PC-3 (cell line): ENCODE data around the gene GYPC. TPM values are rescaled to one million over a fixed set of nuclear protein-coding genes. Genes with fewer than 3 reads are reported as not detected.

Source experiments
- ATAC-seq: fragments of 200-7000 bp; cut with Tn5 transposase; 2 replicates; pipeline ENCODE4 v1.9.1; 2020; ENCODE audit warnings: mild to moderate bottlenecking, moderate library complexity
- BruUV-seq: library from RNA; stranded (reverse); fragments of 400-500 nt; replicated peaks from 2 replicates; lab custom pipeline; 2021; lab: Mats Ljungman, UMichigan
- CTCF ChIA-PET: fragments of 300-600 bp; sonication (Branson Sonifier 250); formaldehyde crosslinking; loops from one replicate; lab custom pipeline; 2022; ENCODE audit warnings: antibody characterized with exemption; lab: Charles Lee
- POLR2A ChIA-PET: fragments of 300-600 bp; sonication (Branson Sonifier 250); formaldehyde crosslinking; loops from one replicate; lab custom pipeline; 2022; ENCODE audit warnings: antibody characterized with exemption; ENCODE audit not compliant: unreplicated experiment; lab: Charles Lee
- DNase-seq: peaks from one replicate; pipeline ENCODE4 v3.0.0-alpha.2; 2015
- H2AFZ ChIP-seq: fragments of 300-600 bp; sonication (generic); 2 replicates; pipeline ENCODE4 v1.6.0; 2016; ENCODE audit warnings: antibody characterized with exemption, low read length
- H3F3A ChIP-seq: fragments of 300-600 bp; sonication (generic); one replicate; pipeline ENCODE4 v1.6.0; 2017; ENCODE audit warnings: antibody characterized with exemption, low read length, control low read depth, mild to moderate bottlenecking; ENCODE audit not compliant: unreplicated experiment
- H3K27ac ChIP-seq: fragments of 300-600 bp; sonication (generic); 2 replicates; pipeline ENCODE4 v1.5.1; 2016; ENCODE audit warnings: mild to moderate bottlenecking, low read length
- H3K27me3 ChIP-seq: fragments of 300-600 bp; sonication (generic); 2 replicates; pipeline ENCODE4 v1.6.1; 2016; ENCODE audit warnings: low read length, mixed read lengths
- H3K36me3 ChIP-seq: fragments of 300-600 bp; sonication (generic); 2 replicates; pipeline ENCODE4 v1.6.1; 2016; ENCODE audit warnings: low read depth, mixed run types, low read length, mixed read lengths
- H3K4me1 ChIP-seq: fragments of 300-600 bp; sonication (generic); 2 replicates; pipeline ENCODE4 v1.5.1; 2016; ENCODE audit warnings: low read length; ENCODE audit not compliant: insufficient read depth
- H3K4me2 ChIP-seq: fragments of 300-600 bp; sonication (generic); 2 replicates; pipeline ENCODE4 v1.6.0; 2016; ENCODE audit warnings: low read length
- H3K4me3 ChIP-seq: fragments of 300-600 bp; sonication (generic); 2 replicates; pipeline ENCODE4 v1.5.1; 2016; ENCODE audit warnings: mild to moderate bottlenecking, low read length, mixed read lengths
- H3K79me2 ChIP-seq: fragments of 300-600 bp; sonication (generic); 2 replicates; pipeline ENCODE4 v1.6.1; 2017; ENCODE audit warnings: low read length, mixed read lengths
- H3K9ac ChIP-seq: fragments of 300-600 bp; sonication (generic); 2 replicates; pipeline ENCODE4 v1.6.0; 2016; ENCODE audit warnings: mild to moderate bottlenecking, low read length
- H3K9me2 ChIP-seq: fragments of 300-600 bp; sonication (generic); replicated peaks from 2 replicates; pipeline ENCODE4 v1.6.1; 2016; ENCODE audit warnings: mixed run types, low read length, mixed read lengths
- H3K9me3 ChIP-seq: fragments of 300-600 bp; sonication (generic); 2 replicates; pipeline ENCODE4 v1.6.1; 2016; ENCODE audit warnings: low read length, mixed read lengths
- H4K20me1 ChIP-seq: fragments of 300-600 bp; sonication (generic); 2 replicates; pipeline ENCODE4 v1.6.1; 2016; ENCODE audit warnings: low read length, mixed read lengths
- EZH2 ChIP-seq: fragments of 300-600 bp; sonication (generic); IDR thresholded peaks from one replicate; pipeline ENCODE4 v1.6.1; 2017; ENCODE audit warnings: antibody characterized with exemption, mild to moderate bottlenecking, low read length; ENCODE audit not compliant: unreplicated experiment
- EZH2phosphoT487 ChIP-seq: fragments of 300-600 bp; sonication (generic); IDR thresholded peaks from 2 replicates; pipeline ENCODE4 v1.6.1; 2018; ENCODE audit warnings: mild to moderate bottlenecking, antibody characterized with exemption, low read length, borderline replicate concordance
- intact Hi-C: fragments of 100-400 bp; cut with micrococcal nuclease; formaldehyde crosslinking; loops from 2 replicates; pipeline ENCODE4 v1.9.0; 2023
- total RNA-seq: library from RNA; depleted of rRNA; stranded (reverse); fragments of >200 nt; gene quantifications from 2 replicates; pipeline ENCODE4 v1.2.3, GENCODE V29; 2014
- TF ChIP-seq, protein P1 (sequence below): fragments of 300-600 bp; sonication (generic); conservative IDR thresholded peaks from 2 replicates; pipeline ENCODE4 v1.5.1; 2017; ENCODE audit warnings: antibody characterized with exemption, low read depth, mild to moderate bottlenecking, low read length

Gene GYPC
- total RNA-seq, 1 experiment from 2014 or later, result not detected

DNA sequence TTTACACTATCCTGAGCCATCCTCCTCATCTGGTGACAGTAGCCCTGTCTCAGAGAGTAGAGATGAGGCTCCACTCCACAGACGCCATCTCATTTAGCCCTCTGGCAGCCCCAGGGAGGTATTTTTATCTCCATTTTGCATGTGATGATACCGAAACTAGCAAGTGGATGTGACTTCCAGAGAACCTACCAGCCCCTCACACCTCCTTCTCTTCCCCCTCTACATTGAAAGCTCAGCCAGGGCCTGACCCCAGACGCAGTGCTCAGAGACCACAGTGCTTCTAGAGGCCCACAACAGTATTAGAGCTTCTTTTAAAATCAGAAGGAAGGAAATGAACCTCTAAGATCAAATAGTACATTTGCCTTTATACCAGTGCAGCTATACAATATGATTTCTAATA lies 8.3 kb downstream of the GYPC start:
- Histone ChIP-seq H4K20me1 (no peaks in the 10 kb centered on the region), H3K27me3 (peaks cover 82% of the 10 kb centered on the region), H3K4me2 (no peak overlapping the region), H3K9me3 (no peaks in the 10 kb centered on the region), H3K79me2 (no peaks in the 10 kb centered on the region), H3K9ac (no peak overlapping the region), H3K27ac (no peak overlapping the region), H3K4me1 (no peaks in the 10 kb centered on the region), H3K36me3 (no peaks in the 10 kb centered on the region), H3K9me2 (no peaks in the 10 kb centered on the region), H3F3A (no peaks in the 10 kb centered on the region), H2AFZ (no peak overlapping the region), H3K4me3 (no peak overlapping the region)
- ATAC-seq (no peak), DNase-seq (no peak)
- BruUV-seq, result no TSS peak
- ChIA-PET POLR2A (no interaction called here), CTCF (no interaction called here)
- TF ChIP-seq EZH2phosphoT487 (no peak), EZH2 (no peak)
- TF ChIP-seq, protein P1, sequence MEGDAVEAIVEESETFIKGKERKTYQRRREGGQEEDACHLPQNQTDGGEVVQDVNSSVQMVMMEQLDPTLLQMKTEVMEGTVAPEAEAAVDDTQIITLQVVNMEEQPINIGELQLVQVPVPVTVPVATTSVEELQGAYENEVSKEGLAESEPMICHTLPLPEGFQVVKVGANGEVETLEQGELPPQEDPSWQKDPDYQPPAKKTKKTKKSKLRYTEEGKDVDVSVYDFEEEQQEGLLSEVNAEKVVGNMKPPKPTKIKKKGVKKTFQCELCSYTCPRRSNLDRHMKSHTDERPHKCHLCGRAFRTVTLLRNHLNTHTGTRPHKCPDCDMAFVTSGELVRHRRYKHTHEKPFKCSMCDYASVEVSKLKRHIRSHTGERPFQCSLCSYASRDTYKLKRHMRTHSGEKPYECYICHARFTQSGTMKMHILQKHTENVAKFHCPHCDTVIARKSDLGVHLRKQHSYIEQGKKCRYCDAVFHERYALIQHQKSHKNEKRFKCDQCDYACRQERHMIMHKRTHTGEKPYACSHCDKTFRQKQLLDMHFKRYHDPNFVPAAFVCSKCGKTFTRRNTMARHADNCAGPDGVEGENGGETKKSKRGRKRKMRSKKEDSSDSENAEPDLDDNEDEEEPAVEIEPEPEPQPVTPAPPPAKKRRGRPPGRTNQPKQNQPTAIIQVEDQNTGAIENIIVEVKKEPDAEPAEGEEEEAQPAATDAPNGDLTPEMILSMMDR, result no peak
- intact Hi-C loops, result no loop called here

DNA sequence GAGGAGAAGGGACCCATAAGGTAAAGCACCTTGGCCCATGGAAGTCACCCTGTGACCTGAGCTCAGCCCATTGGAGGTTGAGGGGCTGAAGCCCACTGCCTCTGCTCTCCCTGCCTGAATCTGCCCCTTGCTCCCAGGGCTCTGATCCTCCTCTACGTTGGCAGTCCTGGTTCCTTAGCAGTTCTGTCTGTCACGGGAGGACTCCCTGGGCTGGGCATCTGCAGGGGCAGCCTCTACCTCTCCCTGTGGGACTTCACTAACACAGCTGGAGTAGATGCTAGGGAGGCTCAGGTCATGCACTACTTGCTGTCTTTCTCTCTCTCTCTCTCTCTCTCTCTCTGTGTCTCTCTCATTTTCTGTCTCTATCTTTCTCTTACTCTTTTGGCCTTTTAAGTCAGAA lies 8.7 kb downstream of the GYPC start:
- no peak for DNase-seq
- Histone ChIP-seq H3K9me3 (no peaks in the 10 kb centered on the region), H3K4me1 (no peaks in the 10 kb centered on the region), H3K4me2 (no peak overlapping the region), H3K36me3 (no peaks in the 10 kb centered on the region), H3F3A (no peaks in the 10 kb centered on the region), H3K4me3 (no peak overlapping the region), H2AFZ (no peak overlapping the region), H3K9ac (no peak overlapping the region), H3K27ac (no peak overlapping the region), H3K9me2 (no peaks in the 10 kb centered on the region), H4K20me1 (no peaks in the 10 kb centered on the region), H3K79me2 (no peaks in the 10 kb centered on the region), H3K27me3 (peaks cover 83% of the 10 kb centered on the region)
- TF ChIP-seq, protein P1, result no peak
- TF ChIP-seq EZH2 (no peak), EZH2phosphoT487 (no peak)
- ChIA-PET CTCF (no interaction called here), POLR2A (no interaction called here)
- ATAC-seq, result no peak
- no TSS peak for BruUV-seq
- intact Hi-C loops, result no loop called here

DNA sequence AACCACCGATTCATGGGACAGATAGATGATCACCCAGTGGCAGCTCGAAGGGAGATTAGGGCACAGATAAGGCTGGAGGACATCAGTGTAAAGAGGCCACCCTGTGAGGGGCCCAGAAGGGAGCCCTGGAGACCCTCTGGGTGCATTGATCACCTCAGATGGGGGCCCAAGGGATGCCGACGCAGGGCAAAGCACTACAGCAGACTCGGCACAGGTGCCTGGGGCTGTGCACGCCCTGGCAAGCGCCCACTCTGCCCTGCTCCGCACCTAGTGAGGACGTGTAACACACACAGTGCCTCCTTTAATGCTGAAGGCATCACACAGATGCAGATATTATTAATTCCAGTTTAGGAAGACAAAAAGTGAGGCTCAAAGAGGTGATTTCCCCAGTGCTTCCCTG lies 9.5 kb downstream of the GYPC start:
- DNase-seq (no peak), ATAC-seq (no peak)
- no peaks in the 10 kb centered on the region for H3K36me3 ChIP-seq
- ChIA-PET POLR2A (no interaction called here), CTCF (no interaction called here)
- no peaks in the 10 kb centered on the region for H3K9me2 ChIP-seq
- no peak overlapping the region for H3K4me2 ChIP-seq
- no peaks in the 10 kb centered on the region for H3F3A ChIP-seq
- no peaks in the 10 kb centered on the region for H3K4me1 ChIP-seq
- no peaks in the 10 kb centered on the region for H3K9me3 ChIP-seq
- no peak overlapping the region for H3K9ac ChIP-seq
- TF ChIP-seq, protein P1, result no peak
- TF ChIP-seq EZH2 (no peak), EZH2phosphoT487 (no peak)
- H3K79me2 ChIP-seq, result no peaks in the 10 kb centered on the region
- intact Hi-C loops, result no loop called here
- no TSS peak for BruUV-seq
- H3K27ac ChIP-seq, result no peak overlapping the region
- no peak overlapping the region for H3K4me3 ChIP-seq
- H2AFZ ChIP-seq, result no peak overlapping the region
- peaks cover 84% of the 10 kb centered on the region for H3K27me3 ChIP-seq
- H4K20me1 ChIP-seq, result no peaks in the 10 kb centered on the region
